Pancreas (tissue), 10 donors: Measurements from ENCODE around the gene HRG. TPM values are rescaled to one million over a fixed set of nuclear protein-coding genes. Genes with fewer than 3 reads are reported as not detected.

Experiments used
- ATAC-seq, 4 donors: fragments of 200-7000 bp; cut with Tn5 transposase; one replicate each; pipeline versions ENCODE4 v1.8.0 to v1.9.1; 2020; ENCODE audit warnings: mild to moderate bottlenecking in 4 of 4, moderate library complexity in 4 of 4
- DNase-seq, 6 donors: peaks; one replicate each; pipeline ENCODE4 v3.0.0-alpha.2; 2020
- FAIRE-seq: peaks from 2 replicates; lab custom pipeline; 2012; peaks lifted over from hg19 to GRCh38; lab: Jason Lieb, UNC
- H3K27ac ChIP-seq, 4 donors: fragments of 200-600 bp; sonication (generic); 1 replicate in 3 of 4; 2 replicates in 1 of 4; pipeline versions ENCODE4 v1.5.0 to v1.8.0; 2020
- H3K27me3 ChIP-seq, 4 donors: fragments of 200-600 bp; one replicate each; pipeline ENCODE4 v1.8.0; 2021
- H3K36me3 ChIP-seq, 3 donors: fragments of 200-600 bp; sonication (generic) in 1 of 3; one replicate each; pipeline versions ENCODE4 v1.5.0 to v1.8.0; 2020 to 2021
- H3K4me1 ChIP-seq, 3 donors: fragments of 200-600 bp; one replicate each; pipeline ENCODE4 v1.8.0; 2021
- H3K4me3 ChIP-seq, 4 donors: fragments of 200-600 bp; sonication (generic) in 2 of 4; one replicate each; pipeline versions ENCODE4 v1.5.0 to v1.8.0; 2020 to 2021
- H3K9me3 ChIP-seq, 4 donors: fragments of 200-600 bp; one replicate each; pipeline ENCODE4 v1.8.0; 2021
- WGBS, 2 donors: extraction: QIAGEN DNeasy Blood & Tissue Kit; methylation state at CpG; one replicate each; pipeline ENCODE4 v1.1.7; 2013; 5-methylcytosine and 5-hydroxymethylcytosine counted together
- intact Hi-C, 3 donors: fragments of 100-400 bp; cut with DNase I; formaldehyde crosslinking; loops; one replicate each; pipeline versions ENCODE4 v1.11.1 to v1.14.2; 2022
- polyA plus RNA-seq, 2 donors: library from polyadenylated mRNA; stranded (reverse); fragments of 200-250 nt; gene quantifications; one replicate each; pipeline ENCODE4 v1.2.3, GENCODE V29; 2013
- total RNA-seq, 6 donors: library from RNA; stranded (reverse); fragmentation: NEBNext Ultra II Directional in 4 of 6; extraction: Animal tissue kit (Norgen Biotek cat#: 25700) in 4 of 6; gene quantifications; one replicate each; pipeline versions ENCODE4 v1.2.1 to v1.2.4, GENCODE V29; 2021 to 2023
- TF ChIP-seq, protein P1 (sequence below), 4 donors: fragments of 200-600 bp; sonication (generic) in 3 of 4; IDR thresholded peaks; one replicate each; pipeline versions ENCODE4 v1.5.0 to v1.8.0; 2021; ENCODE audit warnings: antibody characterized with exemption in 4 of 4
- donor health status: healthy with polysubstance abuse.
- donor health status: DM: no; HTN: no; CAD: no; lungs with moderate emphysema.
- donor health status: DM: no; HTN: no; CAD: no.
- donor health status: control.
- donor health status: control.
- donor health status: Bipolar disorder and iron deficiency.
- donor health status: DM: yes; HTN: yes; CAD: no.
- donor health status: DM: no; HTN: no; CAD: no.
- donor health status: DM: no; HTN: no; CAD: no.
- donor health status: DM: yes; HTN: yes; CAD: no.

HRG gene
- total and polyA plus RNA-seq, 8 donors: 0.16 TPM; not detected in 7

DNA sequence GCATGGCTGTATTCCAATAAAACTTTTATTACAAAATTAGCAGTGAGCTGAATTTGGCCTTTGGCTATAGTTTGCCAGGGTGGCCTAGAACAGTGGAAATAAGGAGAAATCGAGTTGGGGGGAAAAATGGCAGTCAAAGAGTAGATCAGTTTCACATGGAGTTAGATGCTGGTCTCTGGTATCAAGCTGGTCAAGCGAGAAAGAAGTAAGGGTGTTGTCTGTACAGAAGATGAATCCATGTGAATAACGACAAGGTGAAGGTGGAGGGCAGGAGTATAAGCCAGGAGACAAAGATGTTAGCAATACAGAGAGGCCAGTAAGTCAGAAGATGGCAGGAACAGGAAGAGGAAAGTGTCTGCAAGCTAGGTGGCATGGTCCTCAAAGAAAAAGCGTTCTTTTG is 41.2 kb upstream of the HRG start:
- TF ChIP-seq, protein P1, sequence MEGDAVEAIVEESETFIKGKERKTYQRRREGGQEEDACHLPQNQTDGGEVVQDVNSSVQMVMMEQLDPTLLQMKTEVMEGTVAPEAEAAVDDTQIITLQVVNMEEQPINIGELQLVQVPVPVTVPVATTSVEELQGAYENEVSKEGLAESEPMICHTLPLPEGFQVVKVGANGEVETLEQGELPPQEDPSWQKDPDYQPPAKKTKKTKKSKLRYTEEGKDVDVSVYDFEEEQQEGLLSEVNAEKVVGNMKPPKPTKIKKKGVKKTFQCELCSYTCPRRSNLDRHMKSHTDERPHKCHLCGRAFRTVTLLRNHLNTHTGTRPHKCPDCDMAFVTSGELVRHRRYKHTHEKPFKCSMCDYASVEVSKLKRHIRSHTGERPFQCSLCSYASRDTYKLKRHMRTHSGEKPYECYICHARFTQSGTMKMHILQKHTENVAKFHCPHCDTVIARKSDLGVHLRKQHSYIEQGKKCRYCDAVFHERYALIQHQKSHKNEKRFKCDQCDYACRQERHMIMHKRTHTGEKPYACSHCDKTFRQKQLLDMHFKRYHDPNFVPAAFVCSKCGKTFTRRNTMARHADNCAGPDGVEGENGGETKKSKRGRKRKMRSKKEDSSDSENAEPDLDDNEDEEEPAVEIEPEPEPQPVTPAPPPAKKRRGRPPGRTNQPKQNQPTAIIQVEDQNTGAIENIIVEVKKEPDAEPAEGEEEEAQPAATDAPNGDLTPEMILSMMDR (IDR thresholded peaks at IDR 0.05): no peak
- Histone ChIP-seq H3K27me3 (no peaks in the 10 kb centered on the region), H3K4me3 (no peak overlapping the region), H3K27ac (no peak overlapping the region), H3K36me3 (no peaks in the 10 kb centered on the region), H3K9me3 (no peaks in the 10 kb centered on the region), H3K4me1 (no peaks in the 10 kb centered on the region)
- FAIRE-seq: no peak
- 64 to 77% methylated on average over 4 of the region's 4 CpGs for WGBS, 2 donors
- no peak for DNase-seq
- intact Hi-C loops: no loop called here
- ATAC-seq: no peak

DNA sequence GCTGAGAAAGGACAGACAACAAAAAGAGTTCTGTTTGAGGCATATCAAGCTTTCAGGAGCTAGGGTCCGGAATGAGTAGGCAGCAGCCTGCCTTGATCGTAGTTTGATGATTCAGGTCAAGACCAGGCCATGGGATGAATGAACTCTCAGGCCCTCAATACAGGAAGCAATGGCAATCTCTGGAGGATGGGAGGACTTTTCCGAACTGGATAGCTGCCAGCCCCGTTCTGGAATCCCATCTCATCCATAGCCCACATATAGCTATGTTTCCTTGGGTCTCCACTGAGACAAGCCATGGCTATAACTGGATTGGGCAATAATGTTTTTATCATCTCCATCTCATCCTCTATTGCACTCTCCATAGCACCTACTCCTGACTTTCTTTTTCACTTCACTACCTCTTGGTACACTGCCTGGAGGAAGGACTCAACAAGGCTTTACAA is 40.2 kb upstream of the HRG start:
- TF ChIP-seq, protein P1 (IDR thresholded peaks at IDR 0.05): no peak
- FAIRE-seq (no peak), ATAC-seq (no peak), DNase-seq (no peak)
- H3K9me3 ChIP-seq: no peaks in the 10 kb centered on the region
- intact Hi-C loops: no loop called here
- H3K27me3 ChIP-seq: no peaks in the 10 kb centered on the region
- no peak overlapping the region for H3K27ac ChIP-seq
- H3K4me3 ChIP-seq: no peak overlapping the region
- H3K36me3 ChIP-seq: no peaks in the 10 kb centered on the region
- 52 to 71% methylated on average over 4 of the region's 4 CpGs for WGBS, 2 donors
- H3K4me1 ChIP-seq: no peaks in the 10 kb centered on the region

DNA sequence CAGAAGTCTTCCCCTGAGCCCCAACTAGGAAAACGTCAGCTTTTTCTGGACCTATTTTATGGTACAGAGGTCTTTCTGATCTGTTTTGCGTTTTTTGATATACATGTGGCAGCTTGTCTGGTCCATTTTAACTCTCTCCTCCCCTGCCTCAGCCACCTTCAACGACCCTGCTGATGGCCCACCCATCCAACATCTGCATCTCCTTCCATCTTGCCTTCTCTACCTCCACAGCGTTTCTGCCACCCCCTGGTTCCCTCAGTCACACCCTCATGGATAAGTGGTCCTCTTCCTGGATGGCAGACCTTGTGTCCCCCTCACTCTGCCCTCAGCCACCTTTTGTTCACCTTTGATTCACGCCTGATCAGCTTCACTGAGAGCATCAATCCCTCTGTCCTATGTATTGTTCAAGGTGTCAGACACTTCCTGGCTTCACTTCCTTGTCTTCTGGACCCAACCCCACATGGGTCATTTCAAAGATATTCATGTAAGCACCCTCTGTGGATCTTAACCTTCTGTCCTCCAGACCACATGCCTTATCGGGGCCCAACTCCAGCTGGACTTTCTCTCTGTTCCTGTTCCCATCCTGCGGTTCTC is 39.5 kb upstream of the HRG start:
- no peaks in the 10 kb centered on the region for H3K4me1 ChIP-seq
- DNase-seq (no peak), FAIRE-seq (no peak), ATAC-seq (no peak)
- H3K27ac ChIP-seq: no peak overlapping the region
- 49 to 50% methylated on average over 7 of the region's 7 CpGs for WGBS, 2 donors
- intact Hi-C loops: no loop called here
- H3K27me3 ChIP-seq: no peaks in the 10 kb centered on the region
- no peaks in the 10 kb centered on the region for H3K9me3 ChIP-seq
- no peaks in the 10 kb centered on the region for H3K36me3 ChIP-seq
- no peak overlapping the region for H3K4me3 ChIP-seq
- TF ChIP-seq, protein P1 (IDR thresholded peaks at IDR 0.05): no peak

DNA sequence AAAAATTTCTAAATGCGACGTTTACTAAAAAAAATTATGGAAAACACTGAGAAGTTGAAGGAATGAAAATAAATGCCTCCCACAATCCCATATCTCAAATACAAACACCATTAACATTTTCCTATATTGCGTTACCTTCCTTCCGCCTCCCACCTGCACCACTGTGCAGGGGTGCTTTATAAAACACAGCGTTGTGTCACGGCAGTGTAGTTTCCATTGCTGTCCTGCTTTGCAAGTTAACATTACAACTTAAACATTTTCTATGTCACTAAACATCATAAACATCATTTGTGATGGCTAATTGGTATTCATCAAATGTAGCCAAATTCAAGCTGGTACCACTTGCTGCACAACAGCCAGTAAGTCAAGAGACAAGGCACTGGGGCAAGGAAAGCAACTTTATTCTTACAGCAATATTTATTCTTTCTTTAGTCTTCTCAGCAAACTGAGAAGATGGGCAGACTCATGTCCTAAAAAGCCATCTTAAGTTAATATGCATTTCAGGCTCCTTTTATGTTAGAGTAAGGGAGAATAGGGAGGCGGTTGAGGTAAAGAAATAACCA is 37.9 kb upstream of the HRG start:
- H3K4me3 ChIP-seq: no peak overlapping the region
- TF ChIP-seq, protein P1 (IDR thresholded peaks at IDR 0.05): no peak
- no peak for DNase-seq
- H3K27ac ChIP-seq: no peak overlapping the region
- H3K9me3 ChIP-seq: no peaks in the 10 kb centered on the region
- 80 to 90% methylated on average over 7 of the region's 7 CpGs for WGBS, 2 donors
- intact Hi-C loops: no loop called here
- ATAC-seq: no peak
- no peak for FAIRE-seq
- no peaks in the 10 kb centered on the region for H3K4me1 ChIP-seq
- H3K36me3 ChIP-seq: no peaks in the 10 kb centered on the region
- no peaks in the 10 kb centered on the region for H3K27me3 ChIP-seq

DNA sequence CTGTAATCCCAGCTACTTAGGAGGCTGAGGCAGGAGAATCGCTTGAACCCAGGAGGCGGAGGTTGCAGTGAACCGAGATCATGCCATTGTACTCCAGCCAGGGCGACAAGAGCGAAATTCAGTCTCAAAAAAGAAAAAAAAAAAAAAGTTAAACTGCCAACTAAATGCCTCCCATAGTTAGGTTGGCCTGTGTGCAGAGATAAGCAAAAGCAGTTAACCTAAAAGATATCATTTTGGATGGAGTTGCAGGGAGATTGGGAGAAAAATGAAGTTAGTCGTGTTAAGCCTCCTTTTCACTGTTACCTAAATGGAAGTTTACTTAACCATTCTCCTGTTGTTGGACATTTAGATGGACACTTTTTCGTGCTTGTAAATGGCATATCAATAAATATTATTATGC is 37.1 kb upstream of the HRG start:
- Histone ChIP-seq H3K9me3 (no peaks in the 10 kb centered on the region), H3K4me3 (no peak overlapping the region), H3K27ac (no peak overlapping the region), H3K36me3 (no peaks in the 10 kb centered on the region), H3K27me3 (no peaks in the 10 kb centered on the region), H3K4me1 (no peaks in the 10 kb centered on the region)
- 66 to 77% methylated on average over 7 of the region's 7 CpGs for WGBS, 2 donors
- FAIRE-seq: no peak
- TF ChIP-seq, protein P1 (IDR thresholded peaks at IDR 0.05): no peak
- ATAC-seq: no peak
- no peak for DNase-seq
- intact Hi-C loops: no loop called here
